Mucosa of stomach (tissue), 1 donor: Measurements from ENCODE around the gene RTN4IP1.

Source experiments
- H3K27me3 ChIP-seq: one replicate; pipeline ENCODE4 v1.7.0; 2013; ENCODE audit warnings: mild to moderate bottlenecking, low read length; ENCODE audit not compliant: control insufficient read depth, insufficient read depth
- H3K36me3 ChIP-seq: one replicate; pipeline ENCODE4 v1.7.0; 2013; ENCODE audit warnings: low read length; ENCODE audit not compliant: control insufficient read depth, insufficient read depth
- H3K4me1 ChIP-seq: one replicate; pipeline ENCODE4 v1.7.0; 2013; ENCODE audit warnings: mild to moderate bottlenecking, low read length; ENCODE audit not compliant: control insufficient read depth, insufficient read depth
- H3K4me3 ChIP-seq: one replicate; pipeline ENCODE4 v1.7.0; 2013; ENCODE audit warnings: low read length
- H3K9ac ChIP-seq: one replicate; pipeline ENCODE4 v1.7.0; 2013; ENCODE audit warnings: mild to moderate bottlenecking, low read length, moderate library complexity
- H3K9me3 ChIP-seq: one replicate; pipeline ENCODE4 v1.7.0; 2013; ENCODE audit warnings: mild to moderate bottlenecking, low read length, moderate library complexity; ENCODE audit not compliant: control insufficient read depth
- donor health status: Pancreatic carcinoma.

RTN4IP1 gene

GRCh38 chr6:106535012-106535411 is 94.3 kb downstream of the RTN4IP1 start:
- no peak overlapping the region for H3K9ac ChIP-seq
- H3K9me3 ChIP-seq: no peaks in the 10 kb centered on the region
- no peak overlapping the region for H3K4me3 ChIP-seq
- H3K36me3 ChIP-seq: peaks cover 5% of the 10 kb centered on the region
- H3K4me1 ChIP-seq: no peaks in the 10 kb centered on the region
- no peaks in the 10 kb centered on the region for H3K27me3 ChIP-seq

GRCh38 chr6:106534564-106534982 is 94.7 kb downstream of the RTN4IP1 start:
- H3K4me1 ChIP-seq: no peaks in the 10 kb centered on the region
- H3K36me3 ChIP-seq: peaks cover 4% of the 10 kb centered on the region
- no peak overlapping the region for H3K4me3 ChIP-seq
- H3K9me3 ChIP-seq: no peaks in the 10 kb centered on the region
- H3K27me3 ChIP-seq: no peaks in the 10 kb centered on the region
- no peak overlapping the region for H3K9ac ChIP-seq

- Histone ChIP-seq H3K9me3 (no peaks in the 10 kb centered on the region), H3K4me3 (no peak overlapping the region), H3K27me3 (no peaks in the 10 kb centered on the region), H3K4me1 (no peaks in the 10 kb centered on the region), H3K9ac (no peak overlapping the region), H3K36me3 (no peaks in the 10 kb centered on the region)
Measured at GRCh38 chr6:106534004-106534403, 95.3 kb downstream of the RTN4IP1 start.

GRCh38 chr6:106533054-106533453 is 96.2 kb downstream of the RTN4IP1 start:
- no peak overlapping the region for H3K9ac ChIP-seq
- no peaks in the 10 kb centered on the region for H3K4me1 ChIP-seq
- H3K36me3 ChIP-seq: no peaks in the 10 kb centered on the region
- no peaks in the 10 kb centered on the region for H3K9me3 ChIP-seq
- H3K27me3 ChIP-seq: no peaks in the 10 kb centered on the region
- no peak overlapping the region for H3K4me3 ChIP-seq

- H3K9ac ChIP-seq: no peak overlapping the region
- no peaks in the 10 kb centered on the region for H3K36me3 ChIP-seq
- H3K27me3 ChIP-seq: no peaks in the 10 kb centered on the region
- H3K9me3 ChIP-seq: no peaks in the 10 kb centered on the region
- H3K4me3 ChIP-seq: no peak overlapping the region
- H3K4me1 ChIP-seq: no peaks in the 10 kb centered on the region
Measured at GRCh38 chr6:106530502-106530901, 98.8 kb downstream of the RTN4IP1 start.

- no peak overlapping the region for H3K4me3 ChIP-seq
- H3K4me1 ChIP-seq: no peaks in the 10 kb centered on the region
- H3K9me3 ChIP-seq: no peaks in the 10 kb centered on the region
- no peak overlapping the region for H3K9ac ChIP-seq
- H3K36me3 ChIP-seq: no peaks in the 10 kb centered on the region
- no peaks in the 10 kb centered on the region for H3K27me3 ChIP-seq
Measured at GRCh38 chr6:106530026-106530425, 99.3 kb downstream of the RTN4IP1 start.

- Histone ChIP-seq H3K9ac (no peak overlapping the region), H3K36me3 (no peaks in the 10 kb centered on the region)
Measured at GRCh38 chr6:106529438-106529837, 99.9 kb downstream of the RTN4IP1 start.

GRCh38 chr6:106528521-106528920 is 100.8 kb downstream of the RTN4IP1 start:
- no peak overlapping the region for H3K4me3 ChIP-seq
- no peaks in the 10 kb centered on the region for H3K36me3 ChIP-seq
- no peaks in the 10 kb centered on the region for H3K27me3 ChIP-seq
- no peaks in the 10 kb centered on the region for H3K9me3 ChIP-seq
- H3K9ac ChIP-seq: no peak overlapping the region
- H3K4me1 ChIP-seq: no peaks in the 10 kb centered on the region

More at GRCh38 chr6:106529438-106529837, 99.9 kb downstream of the RTN4IP1 start:
- Histone ChIP-seq H3K9me3 (no peaks in the 10 kb centered on the region), H3K4me3 (no peak overlapping the region), H3K4me1 (no peaks in the 10 kb centered on the region), H3K27me3 (no peaks in the 10 kb centered on the region)

- no peak overlapping the region for H3K9ac ChIP-seq
- no peaks in the 10 kb centered on the region for H3K4me1 ChIP-seq
- no peak overlapping the region for H3K4me3 ChIP-seq
- H3K9me3 ChIP-seq: no peaks in the 10 kb centered on the region
- no peaks in the 10 kb centered on the region for H3K27me3 ChIP-seq
- H3K36me3 ChIP-seq: no peaks in the 10 kb centered on the region
Measured at GRCh38 chr6:106527979-106528378, 101.3 kb downstream of the RTN4IP1 start.

- no peaks in the 10 kb centered on the region for H3K27me3 ChIP-seq
- H3K9me3 ChIP-seq: no peaks in the 10 kb centered on the region
- H3K9ac ChIP-seq: no peak overlapping the region
- H3K36me3 ChIP-seq: no peaks in the 10 kb centered on the region
- H3K4me3 ChIP-seq: no peak overlapping the region
- no peaks in the 10 kb centered on the region for H3K4me1 ChIP-seq
Measured at GRCh38 chr6:106527117-106527516, 102.2 kb downstream of the RTN4IP1 start.

- H3K9me3 ChIP-seq: no peaks in the 10 kb centered on the region
- no peaks in the 10 kb centered on the region for H3K4me1 ChIP-seq
Measured at GRCh38 chr6:106525882-106526275, 103.4 kb downstream of the RTN4IP1 start.

GRCh38 chr6:106525107-106525881 is 104.0 kb downstream of the RTN4IP1 start:
- Histone ChIP-seq H3K9ac (peak overlapping the region; percentile 2), H3K9me3 (no peaks in the 10 kb centered on the region), H3K36me3 (no peaks in the 10 kb centered on the region), H3K4me1 (no peaks in the 10 kb centered on the region), H3K27me3 (no peaks in the 10 kb centered on the region), H3K4me3 (no peak overlapping the region)

More at GRCh38 chr6:106525882-106526275, 103.4 kb downstream of the RTN4IP1 start:
- no peak overlapping the region for H3K4me3 ChIP-seq
- H3K27me3 ChIP-seq: no peaks in the 10 kb centered on the region
- no peak overlapping the region for H3K9ac ChIP-seq
- no peaks in the 10 kb centered on the region for H3K36me3 ChIP-seq
